Mesodermal cell (in vitro differentiated cells): ENCODE measurements around the gene LRRFIP2.

Experiments used
- H3K27ac ChIP-seq: 2 replicates; pipeline ENCODE4 v1.7.0; 2013; ENCODE audit warnings: mild to moderate bottlenecking, low read depth, low read length, moderate library complexity; ENCODE audit not compliant: severe bottlenecking
- H3K36me3 ChIP-seq: 2 replicates; pipeline ENCODE4 v1.7.1; 2013; ENCODE audit warnings: mild to moderate bottlenecking, low read length, moderate library complexity; ENCODE audit not compliant: control insufficient read depth, insufficient read depth
- H3K4me1 ChIP-seq: one replicate; pipeline ENCODE4 v1.7.1; 2013; ENCODE audit warnings: mild to moderate bottlenecking, low read length; ENCODE audit not compliant: insufficient read depth, control insufficient read depth, poor library complexity, severe bottlenecking
- H3K4me3 ChIP-seq: 2 replicates; pipeline ENCODE4 v1.7.0; 2013; ENCODE audit warnings: low read length, control low read depth, mild to moderate bottlenecking; ENCODE audit not compliant: insufficient read depth, poor library complexity, severe bottlenecking; ENCODE audit errors: extremely low read depth
- H3K9me3 ChIP-seq: 2 replicates; pipeline ENCODE4 v1.7.1; 2013; ENCODE audit warnings: mild to moderate bottlenecking, low read length, moderate library complexity; ENCODE audit not compliant: control insufficient read depth
- WGBS, 2 experiments: methylation state at CpG; one replicate each; pipeline ENCODE4 v1.1.5; 2013; ENCODE audit warnings: missing lambda C conversion rate in 2 of 2; ENCODE audit not compliant: insufficient coverage in 2 of 2; 5-methylcytosine and 5-hydroxymethylcytosine counted together

LRRFIP2 gene

DNA sequence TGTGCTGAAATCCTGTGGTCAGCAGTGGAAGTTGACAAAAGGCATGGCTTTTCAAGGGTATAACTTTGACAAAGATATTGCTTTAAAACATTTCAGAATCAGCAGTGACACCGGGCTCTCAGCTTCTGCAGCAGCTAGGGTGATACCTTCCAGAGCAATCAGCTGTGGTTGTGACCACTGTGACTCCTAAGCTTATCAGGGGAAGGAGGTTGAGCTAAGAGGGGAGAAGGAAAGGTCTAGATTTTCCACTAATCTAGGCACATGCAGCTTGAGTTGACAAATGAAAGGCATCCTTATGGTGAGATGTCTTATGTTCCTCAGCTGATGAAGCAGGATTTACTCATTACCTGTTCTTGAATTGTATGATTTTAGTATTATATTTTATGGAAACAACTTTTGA, 16.3 kb upstream of the LRRFIP2 start:
- H3K9me3 ChIP-seq, result no peaks in the 10 kb centered on the region
- no peak overlapping the region for H3K27ac ChIP-seq
- no peak overlapping the region for H3K4me3 ChIP-seq
- 86% methylated on average over 1 of the region's 1 CpG; no CpG with 5 or more reads in 1 of the 2 experiments for WGBS, 2 experiments
- no peaks in the 10 kb centered on the region for H3K36me3 ChIP-seq
- peaks cover 3% of the 10 kb centered on the region for H3K4me1 ChIP-seq

DNA sequence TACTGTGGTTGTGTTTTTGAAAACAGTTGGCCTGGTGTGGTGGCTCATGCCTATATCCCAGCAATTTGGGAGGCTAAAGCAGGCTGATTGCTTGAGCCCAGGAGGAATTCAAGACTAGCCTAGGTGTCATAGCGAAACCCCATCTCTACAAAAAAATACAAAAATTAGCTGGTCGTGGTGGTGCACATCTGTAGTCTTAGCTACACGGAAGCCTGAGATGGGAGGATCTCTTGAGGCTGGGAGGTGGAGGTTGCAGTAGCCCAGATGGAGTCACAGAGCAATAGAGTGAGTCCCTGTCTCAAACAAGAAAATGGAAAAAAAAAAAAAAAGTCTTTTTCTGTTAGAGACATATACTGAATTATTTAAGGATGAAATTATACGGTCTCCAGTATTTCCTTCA, 14.7 kb upstream of the LRRFIP2 start:
- WGBS, 2 experiments, result 100% methylated on average over 1 of the region's 4 CpGs; no CpG with 5 or more reads in 1 of the 2 experiments
- H3K4me3 ChIP-seq, result no peak overlapping the region
- H3K27ac ChIP-seq, result no peak overlapping the region
- peaks cover 2% of the 10 kb centered on the region for H3K4me1 ChIP-seq
- H3K36me3 ChIP-seq, result no peaks in the 10 kb centered on the region
- no peaks in the 10 kb centered on the region for H3K9me3 ChIP-seq

- peaks cover 8% of the 10 kb centered on the region for H3K36me3 ChIP-seq
- no peak overlapping the region for H3K27ac ChIP-seq
- 100% methylated on average over 1 of the region's 5 CpGs; no CpG with 5 or more reads in 1 of the 2 experiments for WGBS, 2 experiments
- no peak overlapping the region for H3K4me3 ChIP-seq
- no peaks in the 10 kb centered on the region for H3K9me3 ChIP-seq
- no peaks in the 10 kb centered on the region for H3K4me1 ChIP-seq
Observed at GRCh38 chr3:37183976-37184375, 9.6 kb upstream of the LRRFIP2 start.

- peaks cover 8% of the 10 kb centered on the region for H3K36me3 ChIP-seq
- no peak overlapping the region for H3K27ac ChIP-seq
- H3K9me3 ChIP-seq, result no peaks in the 10 kb centered on the region
- no peaks in the 10 kb centered on the region for H3K4me1 ChIP-seq
- 92 to 100% methylated on average over 1 to 2 of the region's 3 CpGs for WGBS, 2 experiments
- H3K4me3 ChIP-seq, result no peak overlapping the region
Observed at GRCh38 chr3:37183375-37183831, 9.0 kb upstream of the LRRFIP2 start.

- Histone ChIP-seq H3K4me1 (no peaks in the 10 kb centered on the region), H3K9me3 (no peaks in the 10 kb centered on the region), H3K36me3 (peaks cover 8% of the 10 kb centered on the region), H3K4me3 (no peak overlapping the region), H3K27ac (peak overlapping the region; percentile 30)
Observed at GRCh38 chr3:37182816-37183215, 8.4 kb upstream of the LRRFIP2 start.

- WGBS, 2 experiments, result 80 to 94% methylated on average over 4 of the region's 7 CpGs
- H3K27ac ChIP-seq, result no peak overlapping the region
- H3K4me1 ChIP-seq, result peaks cover 2% of the 10 kb centered on the region
- peaks cover 8% of the 10 kb centered on the region for H3K36me3 ChIP-seq
- no peaks in the 10 kb centered on the region for H3K9me3 ChIP-seq
- no peak overlapping the region for H3K4me3 ChIP-seq
Observed at GRCh38 chr3:37181756-37182155, 7.4 kb upstream of the LRRFIP2 start.

DNA sequence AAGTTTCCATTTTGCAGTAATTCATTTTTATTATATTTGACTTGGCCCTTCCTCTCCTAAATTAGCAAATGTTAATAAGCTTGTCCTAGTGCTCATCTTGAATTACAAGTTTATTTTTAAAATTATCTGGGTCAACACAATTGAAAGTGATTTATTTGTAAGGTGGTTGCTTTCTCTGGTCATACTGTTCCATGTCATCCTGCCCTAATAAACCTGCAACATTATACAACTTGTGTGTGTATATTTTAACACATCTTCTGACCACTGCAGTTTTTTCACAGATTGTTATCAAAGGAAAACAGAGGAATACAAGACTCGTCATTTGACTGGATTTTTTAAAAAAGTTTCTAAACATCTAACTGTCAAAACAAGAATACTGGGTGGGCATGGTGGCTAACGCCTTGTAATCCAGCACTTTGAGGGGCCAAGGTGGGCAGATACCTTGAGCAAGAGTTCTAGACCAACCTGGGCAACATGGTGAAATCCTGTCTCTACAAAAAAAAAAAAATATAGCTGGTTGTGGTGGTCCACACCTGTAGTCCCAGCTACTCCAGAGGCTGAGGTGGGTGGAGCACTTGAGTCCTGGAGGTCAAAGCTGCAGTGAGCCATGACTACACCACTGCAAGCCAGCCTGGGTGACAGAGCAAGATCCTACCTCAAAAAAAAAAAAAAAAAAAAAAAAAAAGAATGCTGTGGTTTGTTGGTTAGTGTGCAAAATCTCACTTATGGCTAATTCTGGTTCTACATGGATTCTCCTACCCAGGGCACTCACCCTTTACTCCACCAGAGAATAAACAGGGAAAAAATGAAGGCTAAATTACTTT, 5.0 kb upstream of the LRRFIP2 start:
- H3K4me1 ChIP-seq, result peaks cover 5% of the 10 kb centered on the region
- H3K4me3 ChIP-seq, result no peak overlapping the region
- H3K27ac ChIP-seq, result no peak overlapping the region
- no peaks in the 10 kb centered on the region for H3K9me3 ChIP-seq
- peaks cover 8% of the 10 kb centered on the region for H3K36me3 ChIP-seq
- WGBS, 2 experiments, result 89 to 100% methylated on average over 1 to 2 of the region's 2 CpGs

- H3K27ac ChIP-seq, result no peak overlapping the region
- no peaks in the 10 kb centered on the region for H3K9me3 ChIP-seq
- no peak overlapping the region for H3K4me3 ChIP-seq
- peaks cover 10% of the 10 kb centered on the region for H3K4me1 ChIP-seq
- 100% methylated on average over 2 to 3 of the region's 3 CpGs for WGBS, 2 experiments
- H3K36me3 ChIP-seq, result peaks cover 27% of the 10 kb centered on the region
Observed at GRCh38 chr3:37173806-37174205, 576 bp downstream of the LRRFIP2 start.

GRCh38 chr3:37171144-37171543, 3.2 kb downstream of the LRRFIP2 start:
- Histone ChIP-seq H3K36me3 (peaks cover 34% of the 10 kb centered on the region), H3K27ac (no peak overlapping the region), H3K4me1 (peaks cover 8% of the 10 kb centered on the region), H3K9me3 (no peaks in the 10 kb centered on the region), H3K4me3 (no peak overlapping the region)
- 80% methylated on average over 1 of the region's 4 CpGs; no CpG with 5 or more reads in 1 of the 2 experiments for WGBS, 2 experiments

DNA sequence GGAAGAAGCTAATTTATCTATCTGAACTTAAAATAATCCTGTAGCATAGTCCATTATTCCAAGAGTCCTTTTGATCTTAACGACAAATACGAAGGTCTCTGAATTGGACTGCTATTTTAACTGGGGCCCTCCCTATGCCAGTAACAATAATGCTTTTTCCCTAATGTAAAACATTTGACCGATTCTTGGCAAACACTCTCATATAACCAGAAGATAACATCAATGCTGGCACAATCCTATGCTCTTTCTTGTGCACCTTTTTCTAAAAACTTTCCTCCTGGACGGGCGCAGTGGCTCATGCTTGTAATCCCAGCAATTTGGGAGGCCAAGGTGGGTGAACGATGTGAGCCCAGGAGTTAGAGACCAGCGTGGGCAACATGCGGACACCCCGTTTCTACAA, 3.9 kb downstream of the LRRFIP2 start:
- 93 to 95% methylated on average over 6 to 8 of the region's 9 CpGs for WGBS, 2 experiments
- H3K27ac ChIP-seq, result no peak overlapping the region
- no peak overlapping the region for H3K4me3 ChIP-seq
- H3K36me3 ChIP-seq, result peaks cover 34% of the 10 kb centered on the region
- no peaks in the 10 kb centered on the region for H3K9me3 ChIP-seq
- peaks cover 8% of the 10 kb centered on the region for H3K4me1 ChIP-seq

- no peak overlapping the region for H3K4me3 ChIP-seq
Observed at GRCh38 chr3:37170060-37170459, 4.3 kb downstream of the LRRFIP2 start.

More at GRCh38 chr3:37170060-37170459, 4.3 kb downstream of the LRRFIP2 start:
- H3K27ac ChIP-seq, result no peak overlapping the region
- H3K36me3 ChIP-seq, result peaks cover 34% of the 10 kb centered on the region
- no peaks in the 10 kb centered on the region for H3K9me3 ChIP-seq
- H3K4me1 ChIP-seq, result peaks cover 8% of the 10 kb centered on the region
- no CpG with 5 or more reads among the region's 1 CpG for WGBS, 2 experiments
